ENCODE measurements around the gene MEIOSIN.
"Not testable (repeated sequence)": the region's sequence is repeated elsewhere in the genome, so short reads cannot be mapped to it uniquely, and the experiment has no call there.

MEIOSIN gene

DNA sequence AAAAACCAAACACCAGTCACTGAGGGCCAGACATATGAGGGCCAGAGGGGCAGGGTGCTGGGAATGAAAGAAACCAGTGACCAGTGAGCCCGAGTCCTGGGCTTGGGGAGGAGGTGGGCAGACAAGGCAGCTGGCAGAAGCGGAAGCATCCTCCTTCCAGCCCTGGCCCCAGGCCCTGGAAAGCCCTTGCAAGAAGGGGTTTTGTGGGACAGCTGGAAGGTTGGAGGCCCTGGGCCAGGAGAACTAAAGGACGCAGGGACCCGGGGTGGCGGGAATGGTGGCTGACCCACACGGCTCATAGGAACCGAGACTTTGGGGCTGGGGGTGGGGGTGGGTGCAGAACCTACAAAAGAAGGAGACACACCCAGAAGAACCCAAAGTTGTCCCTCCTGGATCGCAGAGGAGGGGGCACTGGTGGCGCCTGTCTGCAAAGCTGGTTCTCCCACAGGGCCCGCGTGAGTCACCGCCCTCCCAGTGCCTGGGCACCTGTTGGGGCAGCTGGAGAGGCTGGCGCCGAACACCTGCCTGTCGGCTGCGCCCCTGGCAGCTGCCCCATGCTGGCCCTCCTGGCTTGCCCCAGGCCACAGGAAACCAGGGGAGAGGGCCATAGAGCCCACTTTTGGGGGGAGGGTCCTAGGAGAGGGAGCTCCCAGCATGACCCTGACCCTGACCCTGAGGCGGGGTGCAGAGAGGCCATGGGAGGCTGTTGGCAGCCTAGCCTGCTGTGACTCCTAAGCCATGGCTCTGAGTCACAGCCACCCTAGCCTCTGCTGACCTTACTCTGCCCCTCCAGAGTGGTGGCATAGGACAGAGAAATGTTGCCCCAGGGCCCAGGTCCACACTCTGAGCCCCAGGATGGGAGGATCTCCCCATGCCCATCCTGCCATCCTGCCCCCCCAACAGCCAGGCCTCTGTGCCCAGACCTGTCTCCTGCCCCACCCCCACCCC is 48.2 kb downstream of the MEIOSIN start:
- no peak for DNase-seq

DNA sequence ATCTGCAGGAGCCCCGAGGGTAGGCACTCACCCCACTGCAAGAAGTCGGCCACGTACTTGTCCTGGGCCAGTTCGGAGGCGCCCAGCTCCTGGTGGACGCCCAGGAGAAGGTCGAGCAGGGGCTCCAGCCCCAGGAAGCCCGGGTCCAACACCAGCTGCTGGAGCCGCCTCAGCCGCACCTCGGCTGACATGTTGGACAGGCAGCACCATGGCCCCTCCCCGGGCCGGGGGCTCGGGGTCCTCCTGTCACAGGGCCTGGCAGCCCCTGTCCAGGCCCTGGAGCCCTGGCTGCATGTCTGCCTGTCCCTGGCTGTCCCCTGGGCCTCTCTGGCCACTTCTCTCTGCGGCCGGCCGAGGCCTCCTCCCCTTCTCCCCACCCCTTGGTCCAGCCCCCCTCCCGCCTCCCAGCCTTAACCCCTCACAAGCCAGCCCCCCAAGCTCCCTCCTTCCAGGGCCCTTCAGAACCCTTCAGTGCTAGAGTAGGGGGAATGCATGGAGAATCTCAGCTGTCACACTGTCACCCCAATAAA is 49.0 kb downstream of the MEIOSIN start, which contains the start of gene DMPK:
Gene DMPK, minus strand, starts transcription at position 329 of the 530 bp plus-strand sequence. Its CDS starts 138 bp downstream, at position 191.
- no peak for DNase-seq

- no peak for DNase-seq
Observed at GRCh38 chr19:45782820-45783785, 49.9 kb downstream of the MEIOSIN start.

DNA sequence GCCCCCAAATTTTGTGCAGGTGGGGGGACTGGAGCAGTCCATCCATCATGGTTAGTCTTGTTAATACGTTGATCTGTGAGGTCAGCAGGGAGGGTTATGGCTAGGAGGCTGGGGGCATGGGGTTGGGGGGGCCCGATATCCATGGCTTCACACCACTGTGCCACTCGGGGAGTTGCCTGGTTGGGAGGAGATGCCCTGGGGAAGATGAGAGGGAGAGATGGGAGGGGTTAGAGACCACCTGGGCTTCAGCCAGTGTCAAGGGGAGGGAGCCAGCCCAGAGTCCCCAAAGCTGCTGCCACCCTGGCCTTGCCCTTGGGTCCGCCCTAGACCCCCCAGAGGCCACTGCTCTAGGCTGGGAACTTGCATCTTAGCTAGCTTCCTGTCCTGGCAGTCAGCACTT is 50.9 kb downstream of the MEIOSIN start:
- DNase-seq = no peak

DNA sequence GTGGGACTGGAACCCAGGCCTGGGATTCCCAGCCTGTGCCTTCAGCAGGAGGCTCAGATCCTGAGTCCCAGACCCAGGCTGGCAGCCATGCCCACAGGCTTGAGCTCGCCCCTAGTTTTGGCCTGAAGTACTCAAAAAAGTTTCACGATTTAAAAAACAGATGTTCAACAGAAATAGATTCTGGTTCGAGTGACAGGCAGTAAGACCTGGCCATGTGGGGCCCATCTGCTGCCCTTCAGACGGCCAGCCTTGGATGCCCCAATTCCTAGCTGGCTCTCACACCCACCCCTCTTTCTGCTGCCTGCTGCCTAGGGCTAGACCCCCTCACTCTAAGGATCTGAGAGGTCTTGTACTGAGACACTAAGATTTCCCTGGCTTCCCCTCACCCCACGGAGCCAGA is 51.9 kb downstream of the MEIOSIN start:
- DNase-seq = no peak

- no peak for DNase-seq
Observed at GRCh38 chr19:45785781-45786532, 52.7 kb downstream of the MEIOSIN start.

DNA sequence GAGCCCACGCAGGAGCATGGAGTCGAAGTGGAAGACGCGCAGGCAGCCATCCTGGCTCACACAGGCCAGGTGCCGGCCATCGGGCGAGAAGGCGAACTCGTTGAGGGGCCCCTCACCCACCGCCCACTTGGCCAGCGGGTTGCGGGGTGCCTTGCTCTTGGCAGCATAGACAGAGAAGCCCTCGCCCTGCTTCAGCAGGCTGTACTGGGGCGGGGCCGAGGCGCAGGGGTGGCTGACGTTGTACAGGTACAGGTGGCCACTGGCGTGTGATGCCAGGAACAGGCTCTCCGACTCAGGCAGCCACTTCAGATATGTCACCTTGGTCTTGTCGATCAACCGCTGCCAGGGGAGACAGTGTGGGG is 53.3 kb downstream of the MEIOSIN start:
- no peak for DNase-seq

- DNase-seq = no peak
Observed at GRCh38 chr19:45789035-45789786, 56.0 kb downstream of the MEIOSIN start.

GRCh38 chr19:45790942-45791341 is 57.7 kb downstream of the MEIOSIN start:
- DNase-seq = no peak

DNA sequence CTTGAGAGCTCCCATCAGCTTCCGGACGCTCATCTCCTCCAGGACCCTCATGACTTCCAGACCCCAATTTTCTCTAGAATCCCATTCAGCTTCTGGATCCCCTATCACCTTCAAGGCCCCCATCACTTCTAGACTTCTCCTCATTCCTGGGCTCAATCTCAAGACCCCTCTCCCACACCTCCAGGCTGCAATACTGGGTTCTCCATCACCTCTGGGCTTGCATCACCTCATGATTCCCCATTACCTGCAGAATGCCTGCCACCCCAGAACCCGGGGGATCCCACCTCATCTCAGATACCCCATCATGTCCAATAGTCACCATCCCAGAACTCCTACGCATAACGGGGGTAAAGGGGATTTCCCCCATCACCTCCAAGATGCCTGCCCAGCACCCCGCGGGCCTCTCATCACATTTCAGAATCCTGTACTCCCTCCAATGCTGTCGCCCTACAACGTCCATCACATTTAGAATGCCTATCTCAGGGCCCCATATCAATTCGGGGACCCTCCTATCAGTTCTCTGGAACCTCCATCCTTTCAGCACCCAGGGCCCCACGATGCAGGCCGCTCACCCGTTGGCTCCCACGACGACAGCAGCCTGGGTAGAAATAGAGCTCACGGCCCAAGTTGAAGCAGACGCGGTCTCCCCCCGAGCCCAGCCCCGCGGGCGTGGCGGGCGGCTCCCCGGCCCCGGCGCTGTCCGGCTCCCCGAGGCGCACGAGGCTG is 58.7 kb downstream of the MEIOSIN start:
- no peak for DNase-seq

DNA sequence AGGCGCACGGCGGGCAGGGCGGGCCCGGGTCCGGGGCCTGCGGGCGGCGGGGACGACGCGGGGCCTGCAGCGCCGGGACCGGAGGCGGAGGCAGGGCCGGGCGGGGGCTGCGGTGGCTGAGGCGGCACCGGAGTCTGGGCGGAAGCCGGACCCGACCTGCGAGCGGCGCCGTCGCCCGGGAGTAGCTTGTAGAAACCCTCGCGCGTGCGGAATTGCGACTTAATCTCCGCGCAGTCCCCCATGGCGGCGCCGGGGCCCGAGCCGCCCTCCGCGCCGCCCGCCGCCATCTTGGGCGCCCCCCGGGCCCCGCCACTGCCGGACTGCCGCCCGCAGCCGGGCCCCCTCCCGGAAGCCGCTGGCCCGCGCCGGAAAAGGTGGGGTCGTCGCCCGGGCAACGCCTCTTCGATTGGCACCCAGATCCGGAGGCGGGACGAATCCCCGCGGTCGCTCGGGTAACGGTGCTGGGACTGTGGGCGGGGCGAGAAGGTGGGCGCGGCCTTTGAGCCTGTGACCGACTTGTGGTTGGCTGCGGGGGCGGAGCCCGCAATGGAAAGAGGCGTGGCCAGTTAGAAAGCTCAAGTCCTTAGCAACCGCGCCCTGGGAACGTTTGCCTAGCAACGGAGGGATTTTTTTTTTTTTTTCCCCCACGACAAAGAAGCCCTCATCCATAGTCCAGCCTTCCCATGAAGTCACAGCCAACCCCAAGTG is 59.4 kb downstream of the MEIOSIN start, which contains the start of gene DMWD:
Gene DMWD, minus strand, starts transcription at position 376 of the 708 bp plus-strand sequence. Its CDS starts 89 bp downstream, at position 287.
- DNase-seq = peak; percentile 100

DNA sequence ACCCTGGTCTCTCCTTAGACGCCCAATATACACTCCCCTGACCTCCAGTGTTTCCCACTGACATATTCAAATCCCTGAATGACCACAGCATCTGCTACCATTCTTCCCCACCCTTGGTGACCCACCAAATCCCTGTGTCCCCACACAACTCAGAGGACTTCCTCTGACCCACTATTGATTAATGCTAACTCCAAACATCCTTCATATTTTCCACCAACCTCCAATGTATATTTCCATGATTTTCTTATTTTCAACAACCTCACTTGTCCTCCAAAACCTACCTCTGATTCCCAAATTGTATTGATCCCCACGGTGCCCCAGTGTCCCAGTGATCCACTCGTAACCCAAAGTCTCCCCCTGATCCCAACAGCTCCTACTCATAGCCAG is 59.9 kb downstream of the MEIOSIN start:
- DNase-seq = no peak

- no peak for DNase-seq
Observed at GRCh38 chr19:45793876-45794275, 60.6 kb downstream of the MEIOSIN start.

- DNase-seq = no peak
Observed at GRCh38 chr19:45794627-45795026, 61.4 kb downstream of the MEIOSIN start.

DNA sequence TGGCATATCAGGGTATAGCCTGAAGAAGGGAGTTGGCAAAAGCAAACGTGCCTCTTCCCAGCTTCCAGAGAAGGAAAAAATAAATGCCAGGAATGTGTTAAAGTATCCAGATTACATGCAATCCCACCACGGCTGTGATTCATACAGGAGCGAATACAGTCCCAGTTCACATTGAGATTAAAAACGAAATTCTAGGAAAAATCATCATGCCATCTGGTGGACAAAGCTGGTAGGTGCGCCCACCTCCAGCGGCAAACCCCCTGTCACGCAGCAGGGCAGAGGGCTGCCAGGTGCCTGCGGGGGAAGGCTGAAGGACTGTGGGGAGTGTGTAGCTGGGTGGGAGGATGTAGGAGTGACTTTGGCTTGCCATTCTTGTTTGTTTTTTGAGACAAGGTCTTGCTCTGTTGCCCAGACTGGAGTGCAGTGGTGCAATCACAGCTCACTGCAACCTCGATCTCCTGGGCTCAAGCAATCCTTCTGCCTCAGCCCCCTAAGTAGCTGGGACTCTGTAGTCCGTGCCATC is 65.8 kb downstream of the MEIOSIN start:
- peak; percentile 54 to 63 for DNase-seq

- DNase-seq = not testable (repeated sequence)
Observed at GRCh38 chr19:45799541-45799940, 66.3 kb downstream of the MEIOSIN start.

DNA sequence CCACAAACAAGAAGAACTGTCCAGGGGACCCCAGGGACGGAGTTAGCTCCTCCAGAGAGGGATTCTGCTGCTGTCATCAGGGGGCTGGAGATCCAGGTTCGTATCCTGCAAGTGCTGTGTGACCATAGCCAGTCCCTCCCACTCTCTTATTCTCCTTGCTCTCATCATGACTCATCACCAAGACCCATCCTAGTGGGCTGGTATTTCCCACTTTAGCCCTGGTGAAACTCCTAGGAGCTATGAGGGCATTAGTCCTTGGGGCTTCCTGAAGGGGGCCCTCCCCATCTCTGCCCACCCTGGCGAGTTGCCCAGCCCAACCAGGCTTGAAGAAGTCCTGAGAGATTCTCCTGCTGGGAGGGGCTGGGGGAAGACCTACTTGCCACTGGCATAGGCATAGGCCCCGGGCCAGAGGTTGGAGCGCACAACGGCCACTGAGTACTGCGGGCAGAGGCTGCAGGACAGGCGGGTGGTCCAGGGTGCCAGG is 66.9 kb downstream of the MEIOSIN start:
- DNase-seq = no peak

GRCh38 chr19:45801603-45802175 is 68.5 kb downstream of the MEIOSIN start:
- DNase-seq = no peak
